ENCODE results near the gene MYO7B. TPM values are rescaled to one million over a fixed set of nuclear protein-coding genes. Genes with fewer than 3 reads are reported as not detected.

The MYO7B gene
- total RNA-seq, 1 donor from 2014 or later: not detected

GRCh38 chr2:127503491-127503890, 32.0 kb upstream of the MYO7B start:
- no peak for TF ChIP-seq CTCF (IDR thresholded peaks at IDR 0.05; ENCODE audit: insufficient read depth, low read length, severe bottlenecking)

GRCh38 chr2:127504552-127505430, 30.7 kb upstream of the MYO7B start:
- FAIRE-seq (no peak), DNase-seq (ENCODE audit: low read depth) (no peak)
- H3K27me3 ChIP-seq (ENCODE audit: control insufficient read depth, insufficient read depth, low read length): no peaks in the 10 kb centered on the region
- H3K36me3 ChIP-seq (ENCODE audit: control insufficient read depth, insufficient read depth, low read length): peaks cover 18% of the 10 kb centered on the region
- no peak overlapping the region for H3K4me3 ChIP-seq (ENCODE audit: low read depth, low read length)
- no peak for TF ChIP-seq CTCF (IDR thresholded peaks at IDR 0.05; ENCODE audit: insufficient read depth, low read length, severe bottlenecking)

More at GRCh38 chr2:127503491-127503890, 32.0 kb upstream of the MYO7B start:
- Histone ChIP-seq H3K27me3 (ENCODE audit: control insufficient read depth, insufficient read depth, low read length) (no peaks in the 10 kb centered on the region), H3K4me3 (ENCODE audit: low read depth, low read length) (no peak overlapping the region), H3K36me3 (ENCODE audit: control insufficient read depth, insufficient read depth, low read length) (peaks cover 18% of the 10 kb centered on the region)
- DNase-seq (ENCODE audit: low read depth) (no peak), FAIRE-seq (no peak)

GRCh38 chr2:127506510-127506909, 29.0 kb upstream of the MYO7B start:
- Histone ChIP-seq H3K36me3 (ENCODE audit: control insufficient read depth, insufficient read depth, low read length) (peaks cover 18% of the 10 kb centered on the region), H3K27me3 (ENCODE audit: control insufficient read depth, insufficient read depth, low read length) (no peaks in the 10 kb centered on the region), H3K4me3 (ENCODE audit: low read depth, low read length) (no peak overlapping the region)
- DNase-seq (ENCODE audit: low read depth) (no peak), FAIRE-seq (no peak)
- TF ChIP-seq CTCF (IDR thresholded peaks at IDR 0.05; ENCODE audit: insufficient read depth, low read length, severe bottlenecking): no peak

GRCh38 chr2:127508023-127508630, 27.4 kb upstream of the MYO7B start:
- no peak overlapping the region for H3K4me3 ChIP-seq (ENCODE audit: low read depth, low read length)
- no peak for FAIRE-seq
- H3K36me3 ChIP-seq (ENCODE audit: control insufficient read depth, insufficient read depth, low read length): peaks cover 15% of the 10 kb centered on the region
- DNase-seq (ENCODE audit: low read depth): no peak
- TF ChIP-seq CTCF (IDR thresholded peaks at IDR 0.05; ENCODE audit: insufficient read depth, low read length, severe bottlenecking): no peak
- no peaks in the 10 kb centered on the region for H3K27me3 ChIP-seq (ENCODE audit: control insufficient read depth, insufficient read depth, low read length)

- FAIRE-seq (peak; percentile 93), DNase-seq (ENCODE audit: low read depth) (peak; percentile 99)
- no peak for TF ChIP-seq CTCF (IDR thresholded peaks at IDR 0.05; ENCODE audit: insufficient read depth, low read length, severe bottlenecking)
- no peak overlapping the region for H3K4me3 ChIP-seq (ENCODE audit: low read depth, low read length)
- peaks cover 13% of the 10 kb centered on the region for H3K36me3 ChIP-seq (ENCODE audit: control insufficient read depth, insufficient read depth, low read length)
- H3K27me3 ChIP-seq (ENCODE audit: control insufficient read depth, insufficient read depth, low read length): no peaks in the 10 kb centered on the region
Measured at GRCh38 chr2:127508631-127509034, 26.9 kb upstream of the MYO7B start.
